AML-193 (cell line): ENCODE results near the gene LMBRD1.
"Not testable (repeated sequence)": the region's sequence is repeated elsewhere in the genome, so short reads cannot be mapped to it uniquely, and the experiment has no call there.

Source experiments
- DNase-seq, 2 experiments: peaks; one replicate each; lab custom pipeline; 2025; lab: John Stamatoyannopoulos, UW

The LMBRD1 gene

GRCh38 chr6:69796642-69797390, at the start of gene LMBRD1:
LMBRD1 (minus strand) TSS chr6:69797010; CDS start chr6:69796881, 129 bp downstream.
- DNase-seq, result peak; percentile 98 to 99

GRCh38 chr6:69846312-69846711, 49.5 kb upstream of the LMBRD1 start:
- no peak for DNase-seq

GRCh38 chr6:69843189-69843588, 46.4 kb upstream of the LMBRD1 start:
- DNase-seq, result no peak

GRCh38 chr6:69841862-69842261, 45.1 kb upstream of the LMBRD1 start:
- no peak for DNase-seq

- DNase-seq, result peak; percentile 83 to 86
These were observed 38.8 kb upstream of the LMBRD1 start for GRCh38 chr6:69835414-69836179.

- no peak for DNase-seq
These were observed 35.7 kb upstream of the LMBRD1 start for GRCh38 chr6:69832558-69832957.

- no peak for DNase-seq
These were observed 30.6 kb upstream of the LMBRD1 start for GRCh38 chr6:69827276-69827893.

- DNase-seq, result peak in 1 of 2 experiments; percentile 34
These were observed 29.1 kb upstream of the LMBRD1 start for GRCh38 chr6:69825904-69826303.

- DNase-seq, result not testable (repeated sequence)
These were observed 27.5 kb upstream of the LMBRD1 start for GRCh38 chr6:69824355-69824754.

GRCh38 chr6:69820438-69820837, 23.6 kb upstream of the LMBRD1 start:
- no peak for DNase-seq

- no peak for DNase-seq
These were observed 23.2 kb upstream of the LMBRD1 start for GRCh38 chr6:69820018-69820417.

GRCh38 chr6:69819138-69819537, 22.3 kb upstream of the LMBRD1 start:
- DNase-seq, result no peak

GRCh38 chr6:69818223-69818930, 21.6 kb upstream of the LMBRD1 start:
- DNase-seq, result no peak

GRCh38 chr6:69817358-69817757, 20.5 kb upstream of the LMBRD1 start:
- no peak for DNase-seq

GRCh38 chr6:69816569-69816968, 19.8 kb upstream of the LMBRD1 start:
- DNase-seq, result no peak

- no peak for DNase-seq
These were observed 19.2 kb upstream of the LMBRD1 start for GRCh38 chr6:69816026-69816425.

GRCh38 chr6:69813508-69813907, 16.7 kb upstream of the LMBRD1 start:
- peak; percentile 81 to 83 for DNase-seq

GRCh38 chr6:69812746-69813427, 16.1 kb upstream of the LMBRD1 start:
- DNase-seq, result no peak

GRCh38 chr6:69802995-69803394, 6.2 kb upstream of the LMBRD1 start:
- no peak for DNase-seq

GRCh38 chr6:69801711-69802110, 4.9 kb upstream of the LMBRD1 start:
- no peak for DNase-seq

GRCh38 chr6:69801225-69801624, 4.4 kb upstream of the LMBRD1 start:
- DNase-seq, result no peak

- DNase-seq, result not testable (repeated sequence)
These were observed 2.0 kb upstream of the LMBRD1 start for GRCh38 chr6:69798796-69799195.
